AG09309 (cell line): ENCODE data around the gene C12orf56.
"Not testable (repeated sequence)": the region's sequence is repeated elsewhere in the genome, so short reads cannot be mapped to it uniquely, and the experiment has no call there.

Experiments
- DNase-seq: peaks from one replicate; pipeline ENCODE4 v3.0.0-alpha.2; 2010; ENCODE audit warnings: low read depth
- H3K4me3 ChIP-seq: 2 replicates; pipeline ENCODE4 v1.5.1; 2011; ENCODE audit warnings: mild to moderate bottlenecking, low read depth, low read length, moderate library complexity; ENCODE audit not compliant: control insufficient read depth
- TF ChIP-seq, protein P1 (sequence below): IDR thresholded peaks from 2 replicates; pipeline ENCODE4 v1.5.1; 2011; ENCODE audit warnings: mild to moderate bottlenecking, low read depth, low read length, inconsistent platforms; ENCODE audit not compliant: insufficient read depth, control insufficient read depth; ENCODE audit errors: missing control alignments

C12orf56 gene

DNA sequence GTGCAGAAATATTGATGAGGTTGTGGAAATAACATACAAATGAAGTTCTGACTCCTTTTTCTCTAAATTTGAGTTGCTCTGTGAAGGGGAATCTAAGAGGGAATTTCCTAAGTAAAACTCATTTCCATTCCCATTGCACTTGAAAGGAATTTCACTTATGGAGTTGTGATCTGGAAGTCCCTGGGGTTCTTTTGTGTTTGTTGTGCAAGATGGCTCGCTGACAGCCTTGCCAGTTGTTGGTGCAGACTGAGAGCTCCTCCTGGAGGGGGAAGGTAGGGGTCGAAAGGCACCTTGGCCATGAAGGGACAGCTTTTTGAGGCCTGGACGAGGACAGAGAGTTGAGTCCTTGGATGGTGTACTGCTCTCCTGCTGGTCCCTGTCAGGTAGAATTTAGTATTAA lies 72.0 kb downstream of the C12orf56 start:
- H3K4me3 ChIP-seq: no peak overlapping the region
- no peak for DNase-seq
- TF ChIP-seq, protein P1, sequence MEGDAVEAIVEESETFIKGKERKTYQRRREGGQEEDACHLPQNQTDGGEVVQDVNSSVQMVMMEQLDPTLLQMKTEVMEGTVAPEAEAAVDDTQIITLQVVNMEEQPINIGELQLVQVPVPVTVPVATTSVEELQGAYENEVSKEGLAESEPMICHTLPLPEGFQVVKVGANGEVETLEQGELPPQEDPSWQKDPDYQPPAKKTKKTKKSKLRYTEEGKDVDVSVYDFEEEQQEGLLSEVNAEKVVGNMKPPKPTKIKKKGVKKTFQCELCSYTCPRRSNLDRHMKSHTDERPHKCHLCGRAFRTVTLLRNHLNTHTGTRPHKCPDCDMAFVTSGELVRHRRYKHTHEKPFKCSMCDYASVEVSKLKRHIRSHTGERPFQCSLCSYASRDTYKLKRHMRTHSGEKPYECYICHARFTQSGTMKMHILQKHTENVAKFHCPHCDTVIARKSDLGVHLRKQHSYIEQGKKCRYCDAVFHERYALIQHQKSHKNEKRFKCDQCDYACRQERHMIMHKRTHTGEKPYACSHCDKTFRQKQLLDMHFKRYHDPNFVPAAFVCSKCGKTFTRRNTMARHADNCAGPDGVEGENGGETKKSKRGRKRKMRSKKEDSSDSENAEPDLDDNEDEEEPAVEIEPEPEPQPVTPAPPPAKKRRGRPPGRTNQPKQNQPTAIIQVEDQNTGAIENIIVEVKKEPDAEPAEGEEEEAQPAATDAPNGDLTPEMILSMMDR: no peak

DNA sequence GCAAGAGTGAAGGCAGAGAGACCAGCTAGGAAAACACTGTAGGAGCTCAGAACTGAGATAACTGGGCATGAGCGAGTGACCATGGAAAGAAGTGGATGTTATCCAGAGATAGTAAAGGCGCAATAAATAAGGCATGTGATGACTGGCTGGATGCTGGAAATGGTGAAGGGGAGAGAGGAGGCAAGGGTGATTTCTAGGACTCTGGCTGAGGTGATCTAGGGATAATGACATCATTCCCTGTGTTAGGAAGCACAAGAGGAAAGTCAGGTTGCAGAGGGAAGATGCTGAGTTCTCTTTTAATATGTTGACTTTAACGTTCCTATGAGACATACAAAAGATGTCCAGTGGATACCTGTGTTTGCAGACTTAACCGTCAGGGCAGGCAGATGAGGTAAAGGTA lies 78.7 kb downstream of the C12orf56 start:
- no peak overlapping the region for H3K4me3 ChIP-seq
- TF ChIP-seq, protein P1: no peak
- no peak for DNase-seq

DNA sequence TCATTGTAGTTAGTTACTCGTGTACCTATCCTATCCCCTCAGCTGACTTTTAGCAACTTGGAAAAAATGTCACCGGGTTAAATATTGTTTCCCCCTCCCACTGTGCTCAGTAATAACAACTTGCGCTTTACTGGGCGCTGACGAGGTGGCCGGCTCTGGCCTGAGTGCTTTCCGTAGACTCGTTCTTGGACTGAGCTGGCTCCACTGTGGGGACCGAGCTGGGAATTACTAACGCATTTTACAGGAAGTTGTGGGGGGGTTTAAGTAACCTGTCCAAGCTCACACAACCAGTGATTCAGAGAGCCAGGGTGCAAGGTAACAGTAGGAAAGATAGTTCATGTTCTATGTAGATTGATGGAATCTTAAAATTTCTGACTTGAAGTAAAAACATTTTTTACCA lies 86.0 kb downstream of the C12orf56 start:
- TF ChIP-seq, protein P1: no peak
- H3K4me3 ChIP-seq: no peak overlapping the region
- DNase-seq: no peak

DNA sequence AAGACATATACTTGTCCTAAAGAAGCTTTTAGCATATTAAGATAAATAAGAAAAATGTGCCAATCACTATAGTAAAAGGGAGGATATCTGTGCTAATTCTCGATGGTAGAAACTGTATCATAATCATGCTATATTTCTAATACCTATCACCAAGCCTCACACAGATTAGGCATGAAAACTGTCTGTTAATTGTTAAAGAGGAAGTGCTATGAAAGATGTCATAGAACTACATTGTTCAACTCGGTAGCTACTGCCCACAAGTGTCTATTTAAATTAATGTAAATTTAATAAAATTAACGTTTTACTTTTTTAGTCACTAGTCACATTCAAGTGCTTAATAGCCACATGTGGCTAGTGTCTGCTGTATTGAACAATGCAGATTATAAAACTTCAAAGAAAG lies 90.9 kb downstream of the C12orf56 start:
- no peak overlapping the region for H3K4me3 ChIP-seq
- TF ChIP-seq, protein P1: no peak
- no peak for DNase-seq

DNA sequence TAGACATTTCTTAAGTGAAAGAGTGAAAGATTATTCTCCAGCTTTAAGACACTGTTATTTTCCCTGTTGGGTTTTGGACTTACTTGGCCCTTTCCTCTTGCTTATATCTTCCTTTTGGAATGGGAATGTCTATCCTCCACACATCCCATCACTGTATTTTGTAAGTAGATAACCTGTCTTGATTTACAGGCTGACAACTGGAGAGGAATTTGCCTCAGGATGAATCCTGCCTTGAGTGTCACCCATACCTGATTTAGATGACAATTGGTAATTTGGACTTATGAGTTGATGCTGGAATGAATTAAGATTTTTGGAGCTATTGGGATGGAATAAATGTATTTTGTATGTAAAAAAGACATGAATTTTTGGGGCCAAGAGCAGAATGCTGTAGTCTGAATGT lies 94.3 kb downstream of the C12orf56 start:
- TF ChIP-seq, protein P1: no peak
- no peak for DNase-seq

DNA sequence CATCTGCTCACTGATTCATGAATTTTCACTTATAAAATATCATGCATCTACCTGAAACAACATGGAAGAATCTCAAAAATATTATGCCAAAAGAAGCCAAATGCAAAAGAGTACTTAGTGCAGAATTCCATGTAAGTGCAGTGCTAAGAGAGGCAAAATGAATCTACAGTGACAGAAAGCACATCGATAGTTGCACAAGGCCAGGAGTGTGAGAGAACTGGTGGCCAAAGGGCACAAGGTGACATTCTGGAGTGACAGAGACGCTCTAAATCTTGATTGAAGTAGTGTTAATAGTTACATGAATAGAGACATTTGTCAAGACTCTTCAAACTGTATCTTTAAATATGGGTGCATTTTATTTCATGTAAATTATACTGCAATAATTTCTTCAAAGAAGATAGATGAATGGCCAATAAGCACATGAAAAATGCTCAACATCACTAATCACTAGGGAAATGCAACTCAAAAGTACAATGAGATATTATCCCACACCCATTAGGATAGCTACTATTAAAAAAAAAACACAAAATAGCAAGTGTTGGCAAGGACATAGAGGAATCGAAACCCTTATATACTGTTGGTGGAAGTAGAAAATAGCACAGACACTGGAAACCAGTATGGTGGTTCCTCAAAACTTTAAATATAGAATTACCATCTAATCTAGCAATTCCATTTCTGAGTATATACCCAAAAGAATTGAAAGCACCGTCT lies 96.7 kb downstream of the C12orf56 start:
- DNase-seq: no peak
- no peak overlapping the region for H3K4me3 ChIP-seq
- TF ChIP-seq, protein P1: no peak

More for the DNA sequence above, 94.3 kb downstream of the C12orf56 start:
- H3K4me3 ChIP-seq: no peak overlapping the region

DNA sequence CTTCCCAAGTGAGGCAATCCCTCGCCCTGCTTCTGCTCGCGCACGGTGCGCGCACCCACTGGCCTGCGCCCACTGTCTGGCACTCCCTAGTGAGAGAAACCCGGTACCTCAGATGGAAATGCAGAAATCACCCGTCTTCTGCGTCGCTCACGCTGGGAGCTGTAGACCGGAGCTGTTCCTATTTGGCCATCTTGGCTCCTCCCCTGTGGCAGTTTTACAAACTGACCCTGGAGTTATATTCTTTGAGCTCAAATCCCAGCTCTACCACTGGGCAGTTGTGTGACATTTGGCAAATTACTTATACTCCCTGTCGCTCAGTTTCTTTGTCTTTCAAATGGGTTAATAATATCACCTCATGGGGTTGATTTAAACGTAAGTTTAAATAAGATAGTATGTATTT lies 97.4 kb downstream of the C12orf56 start:
- not testable (repeated sequence) for H3K4me3 ChIP-seq, DNase-seq
